Measurements from ENCODE around the gene C6orf120. TPM values are rescaled to one million over a fixed set of nuclear protein-coding genes. Genes with fewer than 3 reads are reported as not detected.

The C6orf120 gene
- total RNA-seq, 1 donor from 2014 or later, result 14.5 TPM

- intact Hi-C loops (cut with DNase I), result loop anchor here (5.0 kb wide), 1 partner anchor 50 kb away; the partner anchor contains the start of genes C6orf120 and WDR27
- ATAC-seq (no peak), DNase-seq (ENCODE audit: missing footprints) (no peak)
Measured at GRCh38 chr6:169752074-169752623, 50.2 kb downstream of the C6orf120 start.

Other genes starting within 250 kb of the C6orf120 start
- gene WDR27, start 97 bp upstream of the C6orf120 start, total RNA-seq, result 9.6 TPM
- 55.2 TPM for gene PHF10, start 22.4 kb downstream of the C6orf120 start, total RNA-seq
- 0.41 TPM for gene DYNLT2, start 49.4 kb downstream of the C6orf120 start, total RNA-seq
- gene ERMARD, start 49.5 kb downstream of the C6orf120 start, total RNA-seq, result 6.5 TPM

All from Right ventricle myocardium inferior (tissue), 1 donor.